ENCODE results near the gene EFCAB10. TPM values are rescaled to one million over a fixed set of nuclear protein-coding genes. Genes with fewer than 3 reads are reported as not detected.
A peak's percentile ranks its signal among the peaks of the same experiment; 100 is the strongest.
"Not testable (repeated sequence)": the region's sequence is repeated elsewhere in the genome, so short reads cannot be mapped to it uniquely, and the experiment has no call there.

Gene EFCAB10
- total RNA-seq, 1 donor from 2014 or later, result 2.0 TPM

DNA sequence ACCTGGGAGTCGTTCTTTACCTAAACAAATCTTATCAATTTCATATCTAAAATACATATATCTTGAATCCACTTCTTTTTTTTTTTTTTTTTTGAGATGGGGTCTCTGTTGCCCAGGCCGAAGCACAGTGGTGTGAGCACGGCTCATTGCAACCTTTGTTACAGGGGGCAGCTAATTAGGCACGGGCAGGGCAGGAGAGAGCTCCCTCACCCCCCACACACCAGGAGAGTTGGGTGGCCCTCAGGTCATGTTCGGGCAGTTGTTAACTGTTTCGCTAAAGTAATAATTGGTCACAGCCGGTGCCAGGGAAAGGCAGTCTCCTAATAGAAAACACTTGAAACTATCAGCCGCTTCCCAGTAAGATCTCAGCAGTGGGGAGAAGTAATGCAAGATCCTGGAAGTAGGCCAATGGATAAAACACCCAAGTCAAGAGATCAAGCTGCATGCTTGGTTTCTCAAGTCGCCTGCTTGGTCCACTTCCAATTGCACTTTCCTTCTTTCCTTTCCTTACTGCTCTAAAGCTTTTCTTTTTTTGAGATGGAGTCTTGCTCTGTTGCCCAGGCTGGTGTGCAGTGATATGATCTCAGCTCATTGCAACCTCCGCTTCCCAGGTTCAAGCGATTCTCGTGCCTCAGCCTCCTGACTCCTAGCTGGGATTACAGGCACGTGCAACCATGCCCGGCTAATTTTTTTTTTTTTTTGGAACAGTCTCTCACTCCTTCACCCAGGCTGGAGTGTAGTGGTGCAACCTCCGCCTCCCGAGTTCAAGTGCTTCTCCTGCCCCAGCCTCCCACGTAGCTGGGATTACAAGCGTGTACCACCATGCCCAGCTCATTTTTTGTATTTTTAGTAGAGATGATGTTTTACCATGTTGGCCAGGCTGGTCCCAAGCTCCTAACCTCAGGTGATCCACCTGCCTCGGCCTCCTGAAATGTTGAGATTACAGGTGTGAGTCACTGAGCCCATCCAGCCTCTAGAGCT lies 21.3 kb upstream of the EFCAB10 start:
- Mint-ChIP-seq H3K27ac (no peak overlapping the region), H3K9me3 (no peaks in the 10 kb centered on the region), H3K4me3 (no peak overlapping the region), H3K4me1 (ENCODE audit: unreplicated experiment) (peaks cover 19% of the 10 kb centered on the region), H3K36me3 (peaks cover 3% of the 10 kb centered on the region), H3K27me3 (no peaks in the 10 kb centered on the region)
- no peak for DNase-seq (ENCODE audit: extremely low spot score, unreplicated experiment)
- TF ChIP-seq CTCF (conservative IDR thresholded peaks at IDR 0.05), result no peak

DNA sequence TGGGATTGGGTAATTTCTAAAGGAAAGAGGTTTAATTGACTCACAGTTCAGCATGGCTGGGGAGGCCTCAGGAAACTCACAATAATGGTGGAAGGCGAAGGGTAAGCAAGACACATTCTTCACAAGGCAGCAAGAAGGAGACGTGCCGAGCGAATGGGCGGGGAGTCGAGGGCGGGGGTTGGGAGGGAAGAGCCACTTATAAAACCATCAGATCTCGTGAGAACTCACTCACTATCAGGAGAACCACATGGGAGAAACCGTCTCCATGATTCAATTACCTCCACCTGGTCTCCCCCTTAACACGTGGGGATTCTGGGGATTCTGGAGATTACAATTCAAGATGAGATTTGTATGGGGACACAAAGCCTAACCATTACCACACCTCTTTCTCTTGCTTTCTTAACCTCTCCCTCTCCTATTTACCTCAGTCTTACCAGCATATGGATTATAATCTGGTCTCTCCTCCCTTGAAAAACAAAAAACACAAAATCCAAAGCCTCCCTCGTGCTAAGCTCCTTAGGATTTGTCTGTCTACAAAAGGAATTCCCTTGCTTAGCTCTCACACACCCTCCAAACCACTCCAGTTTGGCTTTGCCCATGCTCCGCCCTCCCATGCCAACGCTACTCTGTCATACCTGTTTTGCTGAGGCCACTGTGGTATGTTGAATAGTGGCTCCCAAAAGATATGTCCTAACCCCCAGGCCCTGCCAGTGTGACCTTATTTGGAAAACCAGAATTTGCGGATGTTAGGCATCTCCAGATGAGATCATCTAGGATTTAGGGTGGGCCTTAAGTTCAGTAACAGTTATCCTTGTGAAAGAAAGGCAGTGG lies 19.6 kb upstream of the EFCAB10 start:
- no peak for TF ChIP-seq CTCF (conservative IDR thresholded peaks at IDR 0.05)
- H3K9me3 Mint-ChIP-seq, result no peaks in the 10 kb centered on the region
- peaks cover 19% of the 10 kb centered on the region for H3K4me1 Mint-ChIP-seq (ENCODE audit: unreplicated experiment)
- no peak for DNase-seq (ENCODE audit: extremely low spot score, unreplicated experiment)
- no peak overlapping the region for H3K4me3 Mint-ChIP-seq
- no peaks in the 10 kb centered on the region for H3K36me3 Mint-ChIP-seq
- peak overlapping the region; percentile 27 for H3K27ac Mint-ChIP-seq
- no peaks in the 10 kb centered on the region for H3K27me3 Mint-ChIP-seq

GRCh38 chr7:105599551-105599950 lies 18.3 kb upstream of the EFCAB10 start:
- no peak for DNase-seq (ENCODE audit: extremely low spot score, unreplicated experiment)
- no peak overlapping the region for H3K4me3 Mint-ChIP-seq
- H3K27ac Mint-ChIP-seq, result no peak overlapping the region
- no peaks in the 10 kb centered on the region for H3K27me3 Mint-ChIP-seq
- H3K36me3 Mint-ChIP-seq, result no peaks in the 10 kb centered on the region
- H3K9me3 Mint-ChIP-seq, result no peaks in the 10 kb centered on the region
- peaks cover 19% of the 10 kb centered on the region for H3K4me1 Mint-ChIP-seq (ENCODE audit: unreplicated experiment)
- no peak for TF ChIP-seq CTCF (conservative IDR thresholded peaks at IDR 0.05)

DNA sequence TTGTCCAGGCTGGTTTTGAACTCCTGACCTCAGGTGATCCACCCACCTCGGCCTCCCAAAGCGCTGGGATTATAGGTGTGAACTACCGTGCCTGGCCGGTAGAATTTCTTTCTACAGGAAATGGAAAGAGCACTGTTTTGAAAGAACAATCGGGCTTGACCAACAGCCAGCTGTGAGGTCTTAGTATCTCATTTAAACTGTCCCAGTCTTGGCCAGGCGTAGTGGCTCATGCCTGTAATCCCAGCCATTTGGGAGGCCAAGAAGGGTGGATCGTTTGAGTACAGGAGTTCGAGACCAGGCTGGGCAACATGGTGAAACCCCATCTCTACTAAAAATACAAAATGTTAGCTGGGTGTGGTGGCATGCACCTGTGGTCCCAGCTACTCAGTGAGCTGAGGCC lies 17.8 kb upstream of the EFCAB10 start:
- DNase-seq (ENCODE audit: extremely low spot score, unreplicated experiment); H3K9me3 Mint-ChIP-seq; H3K4me3 Mint-ChIP-seq; H3K27ac Mint-ChIP-seq; H3K27me3 Mint-ChIP-seq; H3K36me3 Mint-ChIP-seq: not testable (repeated sequence)
- peaks cover 15% of the 10 kb centered on the region for H3K4me1 Mint-ChIP-seq (ENCODE audit: unreplicated experiment)

GRCh38 chr7:105596866-105597265 lies 15.6 kb upstream of the EFCAB10 start:
- Mint-ChIP-seq H3K4me1 (ENCODE audit: unreplicated experiment) (peaks cover 6% of the 10 kb centered on the region), H3K27me3 (no peaks in the 10 kb centered on the region), H3K9me3 (no peaks in the 10 kb centered on the region), H3K36me3 (no peaks in the 10 kb centered on the region), H3K4me3 (no peak overlapping the region), H3K27ac (no peak overlapping the region)
- TF ChIP-seq CTCF (conservative IDR thresholded peaks at IDR 0.05), result no peak
- no peak for DNase-seq (ENCODE audit: extremely low spot score, unreplicated experiment)

- DNase-seq (ENCODE audit: extremely low spot score, unreplicated experiment), result no peak
Observed at GRCh38 chr7:105594034-105594433, 12.7 kb upstream of the EFCAB10 start.

More at GRCh38 chr7:105594034-105594433, 12.7 kb upstream of the EFCAB10 start:
- Mint-ChIP-seq H3K27ac (no peak overlapping the region), H3K9me3 (no peaks in the 10 kb centered on the region), H3K4me3 (no peak overlapping the region), H3K36me3 (no peaks in the 10 kb centered on the region), H3K27me3 (no peaks in the 10 kb centered on the region), H3K4me1 (ENCODE audit: unreplicated experiment) (peaks cover 6% of the 10 kb centered on the region)
- no peak for TF ChIP-seq CTCF (conservative IDR thresholded peaks at IDR 0.05)

Data from type B pancreatic cell (in vitro differentiated cells).